22Rv1 (cell line): ENCODE results near the gene NOL3.

Experiments
- ZFX ChIP-seq: fragments of 450-650 bp; IDR thresholded peaks from 2 replicates; pipeline ENCODE4 v1.6.1; 2017; ENCODE audit warnings: antibody characterized with exemption, borderline replicate concordance
- TF ChIP-seq, protein P1 (sequence below): fragments of 450-650 bp; IDR thresholded peaks from 2 replicates; pipeline ENCODE4 v1.5.1; 2017; ENCODE audit warnings: mild to moderate bottlenecking

DNA sequence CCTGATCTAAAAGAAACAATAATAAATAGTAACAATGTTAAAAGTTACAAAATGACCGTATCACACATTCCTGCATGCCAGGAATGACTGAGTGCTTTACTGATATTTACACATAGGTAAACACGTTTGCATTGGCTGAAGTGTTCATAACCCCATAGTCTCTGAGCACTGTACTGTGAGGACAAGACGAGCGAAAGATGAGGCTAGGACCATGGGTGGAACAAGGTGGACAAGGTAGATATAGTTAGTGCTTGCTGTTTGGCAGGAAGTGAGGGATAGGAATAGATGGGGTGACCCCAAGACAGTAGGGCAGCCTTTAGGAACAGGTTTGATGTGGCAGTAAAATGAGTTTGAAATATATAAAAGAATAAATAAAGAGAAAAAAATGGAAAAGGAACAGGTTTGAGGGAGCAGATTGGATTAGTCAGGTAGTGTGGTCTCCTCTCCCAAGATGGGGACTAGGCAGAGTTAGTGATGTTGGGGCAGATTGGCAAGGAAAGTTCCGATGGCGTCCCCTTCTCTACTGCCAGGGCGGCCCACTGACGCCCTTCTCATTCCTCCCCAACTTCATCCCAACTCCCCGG is 21.2 kb downstream of the NOL3 start:
- TF ChIP-seq, protein P1, sequence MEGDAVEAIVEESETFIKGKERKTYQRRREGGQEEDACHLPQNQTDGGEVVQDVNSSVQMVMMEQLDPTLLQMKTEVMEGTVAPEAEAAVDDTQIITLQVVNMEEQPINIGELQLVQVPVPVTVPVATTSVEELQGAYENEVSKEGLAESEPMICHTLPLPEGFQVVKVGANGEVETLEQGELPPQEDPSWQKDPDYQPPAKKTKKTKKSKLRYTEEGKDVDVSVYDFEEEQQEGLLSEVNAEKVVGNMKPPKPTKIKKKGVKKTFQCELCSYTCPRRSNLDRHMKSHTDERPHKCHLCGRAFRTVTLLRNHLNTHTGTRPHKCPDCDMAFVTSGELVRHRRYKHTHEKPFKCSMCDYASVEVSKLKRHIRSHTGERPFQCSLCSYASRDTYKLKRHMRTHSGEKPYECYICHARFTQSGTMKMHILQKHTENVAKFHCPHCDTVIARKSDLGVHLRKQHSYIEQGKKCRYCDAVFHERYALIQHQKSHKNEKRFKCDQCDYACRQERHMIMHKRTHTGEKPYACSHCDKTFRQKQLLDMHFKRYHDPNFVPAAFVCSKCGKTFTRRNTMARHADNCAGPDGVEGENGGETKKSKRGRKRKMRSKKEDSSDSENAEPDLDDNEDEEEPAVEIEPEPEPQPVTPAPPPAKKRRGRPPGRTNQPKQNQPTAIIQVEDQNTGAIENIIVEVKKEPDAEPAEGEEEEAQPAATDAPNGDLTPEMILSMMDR: no peak
- TF ChIP-seq ZFX: no peak
